Skeletal muscle satellite cell (primary cell): ENCODE results near the gene SLC39A1. TPM values are rescaled to one million over a fixed set of nuclear protein-coding genes. Genes with fewer than 3 reads are reported as not detected.
"Not testable (repeated sequence)": the region's sequence is repeated elsewhere in the genome, so short reads cannot be mapped to it uniquely, and the experiment has no call there.

Experiments
- H3K27me3 ChIP-seq: 2 replicates; pipeline ENCODE4 v1.7.0; 2013; ENCODE audit warnings: low read length; ENCODE audit not compliant: control insufficient read depth, insufficient read depth
- H3K36me3 ChIP-seq: 2 replicates; pipeline ENCODE4 v1.7.0; 2013; ENCODE audit warnings: mild to moderate bottlenecking, control low read depth, low read length; ENCODE audit not compliant: insufficient read depth
- H3K4me1 ChIP-seq: 2 replicates; pipeline ENCODE4 v1.7.0; 2013; ENCODE audit warnings: low read length; ENCODE audit not compliant: control insufficient read depth, insufficient read depth
- H3K4me2 ChIP-seq: 2 replicates; pipeline ENCODE4 v1.7.0; 2013; ENCODE audit warnings: mild to moderate bottlenecking, low read length
- H3K4me3 ChIP-seq: 2 replicates; pipeline ENCODE4 v1.7.0; 2013; ENCODE audit warnings: low read length
- H3K9ac ChIP-seq: 2 replicates; pipeline ENCODE4 v1.7.0; 2013; ENCODE audit warnings: mild to moderate bottlenecking, low read depth, low read length, moderate library complexity
- H3K9me3 ChIP-seq: replicated peaks from 2 replicates; pipeline ENCODE4 v1.7.0; 2013; ENCODE audit warnings: mild to moderate bottlenecking, control low read depth, low read length
- total RNA-seq: library from RNA; depleted of rRNA; stranded (reverse); fragments of >200 nt; gene quantifications from 2 replicates; pipeline ENCODE4 v1.2.3, GENCODE V29; 2012; rRNA removed

Gene SLC39A1, protein sequence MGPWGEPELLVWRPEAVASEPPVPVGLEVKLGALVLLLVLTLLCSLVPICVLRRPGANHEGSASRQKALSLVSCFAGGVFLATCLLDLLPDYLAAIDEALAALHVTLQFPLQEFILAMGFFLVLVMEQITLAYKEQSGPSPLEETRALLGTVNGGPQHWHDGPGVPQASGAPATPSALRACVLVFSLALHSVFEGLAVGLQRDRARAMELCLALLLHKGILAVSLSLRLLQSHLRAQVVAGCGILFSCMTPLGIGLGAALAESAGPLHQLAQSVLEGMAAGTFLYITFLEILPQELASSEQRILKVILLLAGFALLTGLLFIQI
- total RNA-seq = 68.4 and 71.9 TPM in 2 replicates

DNA sequence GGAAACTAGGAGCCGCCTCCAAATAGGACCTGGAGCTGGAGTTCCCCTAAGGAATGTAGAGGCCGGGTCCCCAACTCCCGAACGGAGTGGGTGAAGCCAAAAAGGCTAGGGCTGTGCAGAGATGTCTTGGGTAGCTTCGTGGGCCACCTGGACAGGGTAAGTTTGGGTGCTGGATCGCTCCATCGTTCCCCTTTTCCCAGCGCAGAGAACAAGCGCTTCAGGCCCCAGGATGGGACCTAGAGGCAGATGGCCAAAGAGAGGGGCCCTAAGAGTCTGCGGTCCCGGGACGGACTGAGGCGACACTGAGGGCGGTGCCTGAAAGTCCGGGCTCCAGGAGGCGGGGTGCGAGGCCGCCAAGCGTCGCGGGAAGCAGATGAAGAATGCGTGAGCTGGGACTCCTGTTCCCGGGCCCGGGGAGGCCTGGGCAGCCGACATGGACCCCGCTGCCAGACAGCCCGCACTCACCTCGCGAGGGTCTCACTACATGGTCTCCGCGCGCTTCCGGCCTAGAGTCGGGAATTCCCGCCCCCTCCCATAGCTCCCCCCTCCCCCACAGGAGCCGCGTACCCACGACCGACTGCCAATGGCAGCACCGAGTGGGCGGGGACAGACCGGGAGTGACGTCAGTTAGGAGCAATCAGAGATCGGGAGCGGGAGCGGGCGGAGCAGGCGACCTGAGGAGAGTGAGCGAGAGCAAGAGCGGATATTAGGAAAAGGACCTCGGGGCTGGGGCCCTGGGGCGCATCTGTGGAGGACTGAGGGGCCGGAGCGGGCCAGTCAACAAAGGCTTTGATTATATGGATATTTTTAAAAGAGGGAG is at the start of gene SLC39A1:
SLC39A1 (minus strand) TSS at position 508 of the 820 bp plus-strand sequence. CDS start 822 bp downstream, outside the sequence.
- H3K36me3 ChIP-seq = peaks cover 11% of the 10 kb centered on the region
- H3K9me3 ChIP-seq = no peaks in the 10 kb centered on the region
- H3K27me3 ChIP-seq = no peaks in the 10 kb centered on the region
- H3K4me2 ChIP-seq = peak within 1 kb of the TSS; percentile 93
- peak within 1 kb of the TSS; percentile 89 for H3K4me3 ChIP-seq
- H3K4me1 ChIP-seq = peaks cover 44% of the 10 kb centered on the region
- H3K9ac ChIP-seq = peak within 1 kb of the TSS; percentile 92

DNA sequence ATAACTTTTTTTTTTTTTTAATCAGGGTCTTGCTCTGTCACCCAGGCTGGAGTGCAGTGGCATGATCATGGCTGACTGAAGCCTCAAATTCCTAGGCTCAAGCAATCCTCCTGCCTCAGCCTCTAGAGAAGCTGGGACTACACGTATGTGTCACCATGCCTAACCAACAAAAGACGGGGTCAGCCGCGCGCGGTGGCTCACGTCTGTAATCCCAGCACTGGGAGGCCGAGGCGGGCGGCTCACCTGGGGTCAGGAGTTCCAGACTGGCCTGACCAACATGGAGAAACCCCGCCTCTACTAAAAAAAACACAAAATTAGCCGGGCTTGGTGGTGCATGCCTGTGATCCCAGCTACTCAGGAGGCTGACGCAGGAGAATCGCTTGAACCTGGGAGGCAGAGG is 49.2 kb upstream of the SLC39A1 start:
- H3K27me3 ChIP-seq, H3K36me3 ChIP-seq: not testable (repeated sequence)

DNA sequence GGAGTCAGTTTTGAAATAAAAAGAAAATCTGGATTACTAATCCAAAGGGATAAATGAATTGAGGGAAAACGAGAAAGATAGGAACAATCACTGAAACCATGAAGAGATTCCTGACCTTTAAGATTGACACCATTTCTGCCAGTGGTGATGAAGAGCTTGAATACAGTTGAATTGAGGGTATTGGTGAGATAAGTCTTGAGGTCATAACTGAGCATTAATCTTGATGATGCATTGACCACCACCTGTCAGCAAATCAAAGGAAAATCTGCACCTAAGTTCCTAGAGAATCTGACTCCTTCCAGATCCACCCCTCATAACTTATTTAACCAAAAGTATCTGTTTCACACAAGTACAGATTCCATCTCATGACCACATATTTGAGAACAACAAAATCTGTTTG is 48.8 kb upstream of the SLC39A1 start:
- Histone ChIP-seq H3K27me3 (no peaks in the 10 kb centered on the region), H3K36me3 (no peaks in the 10 kb centered on the region), H3K9me3 (no peaks in the 10 kb centered on the region), H3K9ac (no peak overlapping the region), H3K4me2 (no peak overlapping the region), H3K4me3 (no peak overlapping the region), H3K4me1 (peaks cover 5% of the 10 kb centered on the region)

More for the DNA sequence above, 49.2 kb upstream of the SLC39A1 start:
- not testable (repeated sequence) for H3K4me3 ChIP-seq, H3K9ac ChIP-seq, H3K9me3 ChIP-seq, H3K4me2 ChIP-seq, H3K4me1 ChIP-seq

DNA sequence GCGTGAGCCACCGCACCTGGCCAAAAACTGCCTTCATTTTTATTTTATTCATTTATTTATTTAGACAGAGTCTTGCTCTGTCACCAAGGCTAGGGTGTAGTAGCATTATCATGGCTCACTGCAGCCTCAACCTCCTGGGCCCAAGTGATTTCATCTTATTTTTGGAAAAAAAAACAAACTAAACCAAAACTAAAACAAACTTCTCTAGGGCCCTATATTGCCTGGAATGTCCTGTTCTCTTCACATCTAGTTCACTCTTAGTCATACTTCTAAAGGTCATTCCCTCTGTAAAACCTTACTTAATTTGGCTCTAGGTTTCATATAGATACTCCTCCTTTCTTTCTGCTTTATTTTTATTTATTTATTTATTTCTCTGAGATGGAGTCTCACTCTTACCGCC is 42.8 kb upstream of the SLC39A1 start:
- no peak overlapping the region for H3K9ac ChIP-seq

DNA sequence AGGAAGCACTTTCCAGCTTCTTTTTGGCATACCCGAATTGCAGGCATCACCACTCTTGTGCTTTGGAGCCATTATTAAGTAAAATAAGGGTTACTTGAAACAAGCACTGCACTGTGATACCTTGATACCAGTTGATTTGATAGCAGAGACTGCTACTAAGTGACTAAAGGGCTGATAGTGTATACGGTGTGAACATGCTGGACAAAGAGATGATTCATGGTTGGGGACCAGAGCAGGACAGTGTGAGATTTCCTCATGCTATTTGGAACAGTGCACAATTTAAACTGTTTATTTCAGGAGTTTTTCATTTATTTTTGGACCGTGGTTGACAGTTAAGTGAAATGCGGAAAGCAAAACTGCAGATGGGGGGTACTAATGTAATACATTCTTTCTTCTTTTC is 37.1 kb upstream of the SLC39A1 start:
- H3K4me3 ChIP-seq = no peak overlapping the region
- H3K9me3 ChIP-seq = no peaks in the 10 kb centered on the region
- no peak overlapping the region for H3K4me2 ChIP-seq
- no peaks in the 10 kb centered on the region for H3K4me1 ChIP-seq
- H3K9ac ChIP-seq = no peak overlapping the region
- no peaks in the 10 kb centered on the region for H3K27me3 ChIP-seq
- H3K36me3 ChIP-seq = peaks cover 3% of the 10 kb centered on the region

More for the DNA sequence above, 42.8 kb upstream of the SLC39A1 start:
- Histone ChIP-seq H3K4me2 (no peak overlapping the region), H3K9me3 (no peaks in the 10 kb centered on the region), H3K4me3 (no peak overlapping the region), H3K27me3 (no peaks in the 10 kb centered on the region), H3K36me3 (no peaks in the 10 kb centered on the region), H3K4me1 (peaks cover 5% of the 10 kb centered on the region)

DNA sequence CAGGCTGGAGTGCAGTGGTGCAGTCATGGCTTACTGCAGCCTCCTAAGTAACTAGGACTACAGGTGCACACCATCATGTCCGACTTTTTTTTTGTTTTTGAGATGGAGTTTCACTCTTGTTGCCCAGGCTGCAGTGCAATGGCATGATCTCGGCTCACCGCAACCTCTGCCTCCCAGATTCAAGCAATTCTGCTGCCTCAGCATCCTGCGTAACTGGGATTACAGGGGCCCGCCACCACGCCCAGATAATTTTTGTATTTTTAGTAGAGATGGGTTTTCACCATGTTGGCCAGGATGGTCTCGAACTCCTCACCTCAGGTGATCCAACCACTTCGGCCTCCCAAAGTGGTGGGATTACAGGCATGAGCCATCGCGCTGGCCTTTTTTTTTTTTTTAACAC is 33.5 kb upstream of the SLC39A1 start:
- H3K9me3 ChIP-seq, H3K4me1 ChIP-seq, H3K4me3 ChIP-seq, H3K4me2 ChIP-seq, H3K9ac ChIP-seq, H3K27me3 ChIP-seq: not testable (repeated sequence)
- H3K36me3 ChIP-seq = peaks cover 27% of the 10 kb centered on the region

DNA sequence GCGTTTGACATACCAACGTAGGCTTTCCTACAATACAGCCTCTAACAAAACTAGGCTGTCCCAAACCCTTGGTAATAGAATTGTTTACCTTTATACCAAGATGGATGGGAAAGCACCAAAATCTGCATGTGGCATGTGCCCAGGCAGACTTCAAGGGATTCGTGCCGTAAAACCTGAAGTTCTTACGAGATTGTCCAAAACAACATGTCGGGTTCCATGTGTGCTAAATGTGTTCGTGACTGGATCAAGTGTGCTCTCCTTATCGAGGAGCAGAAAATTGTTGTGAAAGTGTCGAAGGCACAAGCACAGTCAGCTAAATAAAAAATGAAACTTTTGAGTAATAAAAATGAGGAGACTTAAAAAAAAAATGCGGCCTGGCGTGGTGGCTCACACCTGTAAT is 32.3 kb upstream of the SLC39A1 start:
- Histone ChIP-seq H3K36me3 (peaks cover 34% of the 10 kb centered on the region), H3K9ac (no peak overlapping the region)

DNA sequence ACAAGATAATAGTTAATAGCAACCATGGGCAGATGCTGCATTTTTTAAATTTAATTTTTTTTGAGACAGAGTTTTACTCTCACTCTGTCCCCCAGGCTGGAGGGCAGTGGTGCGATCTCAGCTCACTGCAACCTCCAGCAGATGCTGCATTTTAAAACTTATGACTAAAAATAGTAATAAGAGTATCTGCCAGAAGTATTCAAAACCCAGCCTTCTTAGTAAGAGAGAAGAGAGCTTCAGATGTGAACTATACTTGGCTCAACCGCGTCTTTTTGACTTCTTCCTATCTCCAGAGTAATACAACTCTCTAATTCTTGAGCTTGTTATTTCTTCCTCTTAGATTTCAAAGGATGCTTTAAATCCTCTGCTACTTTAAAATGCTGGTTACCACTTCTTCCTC is 31.9 kb upstream of the SLC39A1 start:
- no peak overlapping the region for H3K9ac ChIP-seq
- H3K4me1 ChIP-seq = peaks cover 9% of the 10 kb centered on the region
- H3K36me3 ChIP-seq = peaks cover 34% of the 10 kb centered on the region
- no peak overlapping the region for H3K4me2 ChIP-seq
- no peaks in the 10 kb centered on the region for H3K9me3 ChIP-seq
- no peak overlapping the region for H3K4me3 ChIP-seq
- no peaks in the 10 kb centered on the region for H3K27me3 ChIP-seq

More for the DNA sequence above, 32.3 kb upstream of the SLC39A1 start:
- no peaks in the 10 kb centered on the region for H3K9me3 ChIP-seq
- H3K4me2 ChIP-seq = no peak overlapping the region
- H3K4me1 ChIP-seq = peaks cover 7% of the 10 kb centered on the region
- no peak overlapping the region for H3K4me3 ChIP-seq
- no peaks in the 10 kb centered on the region for H3K27me3 ChIP-seq

DNA sequence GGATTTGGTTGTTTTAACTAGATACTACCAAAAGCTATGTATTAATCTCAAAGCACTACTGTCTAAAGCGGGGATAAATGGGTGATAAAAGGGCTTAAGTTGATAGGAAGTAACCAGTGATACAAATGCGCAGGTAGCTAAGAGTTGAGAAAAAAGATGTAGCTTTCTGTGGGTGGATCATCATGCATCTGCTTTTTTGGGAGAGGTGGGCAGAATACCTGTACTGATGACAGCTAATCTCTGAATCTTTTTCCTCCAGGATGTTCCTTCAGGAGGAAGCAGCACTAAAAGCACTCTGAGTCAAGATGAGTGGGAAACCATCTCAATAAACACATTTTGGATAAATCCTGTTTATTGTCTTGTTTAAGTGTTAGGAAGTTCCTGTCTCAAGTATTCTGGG is 28.5 kb upstream of the SLC39A1 start:
- H3K4me3 ChIP-seq = peak overlapping the region; percentile 89
- H3K9ac ChIP-seq = peak overlapping the region; percentile 96
- H3K27me3 ChIP-seq = no peaks in the 10 kb centered on the region
- peaks cover 34% of the 10 kb centered on the region for H3K36me3 ChIP-seq
- peaks cover 12% of the 10 kb centered on the region for H3K4me1 ChIP-seq
- peak overlapping the region; percentile 93 for H3K4me2 ChIP-seq
- no peaks in the 10 kb centered on the region for H3K9me3 ChIP-seq

DNA sequence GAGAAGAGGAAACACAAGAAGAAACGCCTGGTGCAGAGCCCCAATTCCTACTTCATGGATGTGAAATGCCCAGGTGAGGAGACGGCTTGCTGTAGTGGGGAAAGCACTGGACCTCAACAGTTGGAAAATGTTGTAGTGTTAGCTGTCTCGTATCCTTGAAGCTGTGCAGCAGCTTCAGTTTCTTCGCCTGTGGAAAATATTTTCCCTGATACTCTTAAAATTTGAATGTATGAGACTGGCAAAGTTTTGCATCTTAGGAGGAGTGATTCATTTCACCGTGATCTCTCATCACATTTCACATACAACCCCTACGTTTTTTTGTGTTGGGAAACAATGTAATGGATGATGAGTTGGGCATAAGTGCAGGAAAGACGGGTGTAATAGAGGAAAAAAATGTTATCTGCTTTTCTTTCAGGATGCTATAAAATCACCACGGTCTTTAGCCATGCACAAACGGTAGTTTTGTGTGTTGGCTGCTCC is 27.9 kb upstream of the SLC39A1 start:
- H3K4me2 ChIP-seq = peak overlapping the region; percentile 93
- peaks cover 34% of the 10 kb centered on the region for H3K36me3 ChIP-seq
- H3K27me3 ChIP-seq = no peaks in the 10 kb centered on the region
- peak overlapping the region; percentile 96 for H3K9ac ChIP-seq
- H3K4me1 ChIP-seq = peaks cover 17% of the 10 kb centered on the region
- peak overlapping the region; percentile 89 for H3K4me3 ChIP-seq
- H3K9me3 ChIP-seq = no peaks in the 10 kb centered on the region

DNA sequence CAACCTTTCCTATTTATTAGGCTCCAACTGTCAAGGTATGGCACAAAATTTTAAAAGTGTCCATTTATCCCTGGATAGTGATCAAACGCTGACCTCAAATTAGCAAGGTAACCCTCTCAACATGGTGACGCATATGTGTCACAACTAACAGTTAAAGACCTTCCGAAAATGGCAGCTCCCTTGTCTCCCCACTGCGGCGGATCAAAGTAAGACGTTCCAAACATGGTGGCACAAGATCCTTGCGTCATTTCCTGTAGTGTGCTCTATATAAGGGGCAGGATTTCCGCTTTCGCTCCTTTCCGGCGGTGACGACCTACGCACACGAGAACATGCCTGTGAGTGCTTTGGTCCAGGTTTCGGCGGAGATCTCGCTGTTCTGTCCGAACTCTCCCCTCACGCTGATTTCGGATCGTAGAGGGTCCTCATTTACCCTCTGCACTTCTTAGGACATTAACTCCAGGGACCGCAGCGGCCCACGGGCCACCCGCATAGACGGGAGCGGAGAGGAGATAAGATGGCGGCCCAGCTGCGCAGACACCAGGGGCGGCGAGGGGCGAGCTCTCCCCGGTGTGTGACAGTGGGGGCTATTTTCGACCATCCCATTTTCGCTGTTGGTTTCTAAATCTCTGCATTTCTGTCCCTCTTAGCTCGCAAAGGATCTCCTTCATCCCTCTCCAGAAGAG is 27.3 kb upstream of the SLC39A1 start, which contains the start of gene RPS27:
RPS27 (plus strand) TSS at position 295 of the 683 bp plus-strand sequence; CDS start at position 330, 35 bp downstream.
- Histone ChIP-seq H3K9me3 (no peaks in the 10 kb centered on the region), H3K9ac (peak within 1 kb of the TSS; percentile 96), H3K4me3 (peak within 1 kb of the TSS; percentile 89), H3K27me3 (no peaks in the 10 kb centered on the region), H3K4me1 (peaks cover 17% of the 10 kb centered on the region), H3K36me3 (peaks cover 33% of the 10 kb centered on the region), H3K4me2 (peak within 1 kb of the TSS; percentile 93)
